ENCODE data around the gene NUMA1. TPM values are rescaled to one million over a fixed set of nuclear protein-coding genes. Genes with fewer than 3 reads are reported as not detected.

NUMA1 gene
- polyA plus RNA-seq, 1 experiment = 79.5 TPM

GRCh38 chr11:72042064-72042745 is 38.1 kb downstream of the NUMA1 start:
- TF ChIP-seq, protein P1, sequence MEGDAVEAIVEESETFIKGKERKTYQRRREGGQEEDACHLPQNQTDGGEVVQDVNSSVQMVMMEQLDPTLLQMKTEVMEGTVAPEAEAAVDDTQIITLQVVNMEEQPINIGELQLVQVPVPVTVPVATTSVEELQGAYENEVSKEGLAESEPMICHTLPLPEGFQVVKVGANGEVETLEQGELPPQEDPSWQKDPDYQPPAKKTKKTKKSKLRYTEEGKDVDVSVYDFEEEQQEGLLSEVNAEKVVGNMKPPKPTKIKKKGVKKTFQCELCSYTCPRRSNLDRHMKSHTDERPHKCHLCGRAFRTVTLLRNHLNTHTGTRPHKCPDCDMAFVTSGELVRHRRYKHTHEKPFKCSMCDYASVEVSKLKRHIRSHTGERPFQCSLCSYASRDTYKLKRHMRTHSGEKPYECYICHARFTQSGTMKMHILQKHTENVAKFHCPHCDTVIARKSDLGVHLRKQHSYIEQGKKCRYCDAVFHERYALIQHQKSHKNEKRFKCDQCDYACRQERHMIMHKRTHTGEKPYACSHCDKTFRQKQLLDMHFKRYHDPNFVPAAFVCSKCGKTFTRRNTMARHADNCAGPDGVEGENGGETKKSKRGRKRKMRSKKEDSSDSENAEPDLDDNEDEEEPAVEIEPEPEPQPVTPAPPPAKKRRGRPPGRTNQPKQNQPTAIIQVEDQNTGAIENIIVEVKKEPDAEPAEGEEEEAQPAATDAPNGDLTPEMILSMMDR (IDR thresholded peaks at IDR 0.05; ENCODE audit: low read depth, low read length) = no peak
- POLR2A ChIA-PET = interaction anchor here (0.5 to 0.6 kb wide), 2 partner anchors 14 to 184 kb away, joined by 3 to 9 read pairs; no protein-coding TSS in a partner anchor
- H3K27me3 ChIP-seq (ENCODE audit: control insufficient read depth, insufficient read depth, low read length) = no peaks in the 10 kb centered on the region

DNA sequence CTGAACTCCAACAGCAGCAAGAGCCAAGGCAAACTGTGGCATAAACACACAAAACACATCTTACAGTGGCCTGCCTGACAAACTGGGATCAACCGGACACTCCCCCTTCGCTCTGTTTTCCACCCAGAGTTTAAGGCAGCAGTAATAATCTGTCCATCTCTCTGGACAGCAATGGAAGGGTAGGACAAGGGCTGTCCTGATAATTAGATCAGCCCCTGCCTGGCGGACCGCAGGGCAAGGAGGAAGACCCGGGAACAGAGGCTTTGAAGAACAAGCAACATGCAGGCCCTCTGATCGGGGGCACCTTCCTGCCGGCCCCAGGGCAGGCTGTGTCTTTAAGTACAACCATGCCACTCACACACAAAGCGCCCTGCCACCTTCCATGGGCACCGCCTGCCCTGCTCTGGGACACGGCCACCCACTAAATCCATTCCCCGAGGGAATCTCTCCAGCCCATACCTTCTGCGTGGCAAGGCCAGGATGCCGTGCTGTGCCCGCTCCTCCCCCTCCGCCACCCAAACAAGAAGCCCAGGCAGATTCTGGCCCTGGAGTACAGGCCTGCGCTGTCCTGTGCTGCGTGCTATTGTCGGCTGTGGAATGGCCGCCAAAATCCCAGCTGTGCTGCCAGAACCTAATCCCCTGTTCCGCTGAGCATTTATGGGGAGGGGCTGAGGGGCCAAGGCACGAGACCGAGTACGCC is 38.8 kb downstream of the NUMA1 start:
- peak overlapping the region; percentile 99 for H3K27ac ChIP-seq (ENCODE audit: low read depth, low read length)
- ChIA-PET POLR2A (interaction anchor here (0.5 to 1.5 kb wide), 7 partner anchors 15 to 185 kb away, joined by 3 to 9 read pairs (median 3); no protein-coding TSS in a partner anchor), CTCF (interaction anchor here (2.9 to 4.2 kb wide), 2 partner anchors 16 to 102 kb away, joined by 11 to 44 read pairs; no protein-coding TSS in a partner anchor)
- H3K27me3 ChIP-seq (ENCODE audit: control insufficient read depth, insufficient read depth, low read length) = no peaks in the 10 kb centered on the region
- TF ChIP-seq, protein P1 (IDR thresholded peaks at IDR 0.05; ENCODE audit: low read depth, low read length) = no peak
- no peaks in the 10 kb centered on the region for H3K9me3 ChIP-seq (ENCODE audit: control insufficient read depth, insufficient read depth, low read length)
- DNase-seq (ENCODE audit: low read depth, low spot score) = peak; percentile 44
- H3K4me3 ChIP-seq (ENCODE audit: low read depth, low read length) = peak overlapping the region; percentile 88

More at GRCh38 chr11:72042064-72042745, 38.1 kb downstream of the NUMA1 start:
- CTCF ChIA-PET = interaction anchor here (1.1 kb wide), 1 partner anchor 17 kb away, joined by 3 read pairs; no protein-coding TSS in a partner anchor
- no peak for DNase-seq (ENCODE audit: low read depth, low spot score)
- H3K9me3 ChIP-seq (ENCODE audit: control insufficient read depth, insufficient read depth, low read length) = no peaks in the 10 kb centered on the region
- peak overlapping the region; percentile 99 for H3K27ac ChIP-seq (ENCODE audit: low read depth, low read length)
- H3K4me3 ChIP-seq (ENCODE audit: low read depth, low read length) = peak overlapping the region; percentile 88

GRCh38 chr11:72040491-72041363 is 39.6 kb downstream of the NUMA1 start:
- ChIA-PET CTCF (interaction anchor here (0.5 to 4.2 kb wide), 5 partner anchors 15 to 407 kb away, joined by 3 to 44 read pairs (median 19); no protein-coding TSS in a partner anchor), POLR2A (interaction anchor here (0.7 to 1.5 kb wide), 13 partner anchors 15 to 125 kb away, joined by 3 to 6 read pairs (median 3); partner anchors contain the start of genes ANAPC15 and XNDC1N)
- H3K4me3 ChIP-seq (ENCODE audit: low read depth, low read length) = peak overlapping the region; percentile 88
- no peaks in the 10 kb centered on the region for H3K9me3 ChIP-seq (ENCODE audit: control insufficient read depth, insufficient read depth, low read length)
- H3K27ac ChIP-seq (ENCODE audit: low read depth, low read length) = peak overlapping the region; percentile 99
- TF ChIP-seq, protein P1 (IDR thresholded peaks at IDR 0.05; ENCODE audit: low read depth, low read length) = no peak
- peak; percentile 89 for DNase-seq (ENCODE audit: low read depth, low spot score)
- H3K27me3 ChIP-seq (ENCODE audit: control insufficient read depth, insufficient read depth, low read length) = no peaks in the 10 kb centered on the region

- TF ChIP-seq, protein P1 (IDR thresholded peaks at IDR 0.05; ENCODE audit: low read depth, low read length) = no peak
- no peaks in the 10 kb centered on the region for H3K27me3 ChIP-seq (ENCODE audit: control insufficient read depth, insufficient read depth, low read length)
- no peaks in the 10 kb centered on the region for H3K9me3 ChIP-seq (ENCODE audit: control insufficient read depth, insufficient read depth, low read length)
- DNase-seq (ENCODE audit: low read depth, low spot score) = no peak
- ChIA-PET CTCF (interaction anchor here (0.5 to 4.2 kb wide), 9 partner anchors 14 to 407 kb away, joined by 3 to 44 read pairs (median 7); no protein-coding TSS in a partner anchor), POLR2A (interaction anchor here (0.8 to 1.5 kb wide), 7 partner anchors 12 to 112 kb away, joined by 3 to 12 read pairs (median 4); partner anchors contain the start of genes ANAPC15 and XNDC1N)
- H3K4me3 ChIP-seq (ENCODE audit: low read depth, low read length) = peak overlapping the region; percentile 88
- H3K27ac ChIP-seq (ENCODE audit: low read depth, low read length) = peak overlapping the region; percentile 99
Observed at GRCh38 chr11:72039856-72040401, 40.4 kb downstream of the NUMA1 start.

Measured in AG04450 (cell line).